Measurements from ENCODE around the gene PROK1.

- no peak for TF ChIP-seq CTCF (IDR thresholded peaks at IDR 0.05)
- TF ChIP-seq POLR2A (IDR thresholded peaks at IDR 0.05), result no peak
These were observed 26.0 kb upstream of the PROK1 start for GRCh38 chr1:110424699-110425611.

Measured in heart left ventricle (tissue), 13 donors.